HepG2 (cell line): ENCODE data around the gene GFRA4. TPM values are rescaled to one million over a fixed set of nuclear protein-coding genes. Genes with fewer than 3 reads are reported as not detected.

ENCODE experiments used
- EEA1 ChIP-seq: sonication (generic); formaldehyde crosslinking; IDR thresholded peaks from 2 replicates; pipeline ENCODE4 v1.5.1; 2020; ENCODE audit warnings: mild to moderate bottlenecking, missing genetic modification reagents, borderline replicate concordance
- IKZF5 ChIP-seq: IDR thresholded peaks from 2 replicates; pipeline ENCODE4 v1.6.1; 2018; ENCODE audit warnings: missing genetic modification reagents, mild to moderate bottlenecking, missing compliant biosample characterization
- KDM4B ChIP-seq: sonication (generic); formaldehyde crosslinking; IDR thresholded peaks from 2 replicates; pipeline ENCODE4 v1.4.0; 2020; ENCODE audit warnings: missing genetic modification reagents
- MATR3 ChIP-seq: sonication (generic); formaldehyde crosslinking; IDR thresholded peaks from 2 replicates; pipeline ENCODE4 v1.4.0; 2020; ENCODE audit warnings: missing genetic modification reagents
- PHB2 ChIP-seq: fragments of 450-650 bp; IDR thresholded peaks from 2 replicates; pipeline ENCODE4 v1.6.1; 2018; ENCODE audit not compliant: partially characterized antibody
- ZMAT3 ChIP-seq: sonication (generic); formaldehyde crosslinking; conservative IDR thresholded peaks from 2 replicates; pipeline ENCODE4 v1.7.0; 2021; ENCODE audit warnings: missing genetic modification reagents
- ZNF30 ChIP-seq: sonication (generic); formaldehyde crosslinking; IDR thresholded peaks from 2 replicates; pipeline ENCODE4 v1.5.0; 2020; ENCODE audit warnings: mild to moderate bottlenecking, missing genetic modification reagents
- ZNF33B ChIP-seq: sonication (generic); formaldehyde crosslinking; IDR thresholded peaks from 2 replicates; pipeline ENCODE4 v1.5.1; 2020; ENCODE audit warnings: mild to moderate bottlenecking, missing genetic modification reagents
- ZNF589 ChIP-seq: sonication (generic); formaldehyde crosslinking; conservative IDR thresholded peaks from 2 replicates; pipeline ENCODE4 v1.8.0; 2022; ENCODE audit warnings: mild to moderate bottlenecking, moderate library complexity, missing genetic modification reagents
- ZNF687 ChIP-seq: sonication (generic); formaldehyde crosslinking; IDR thresholded peaks from 2 replicates; pipeline ENCODE4 v1.5.1; 2020; ENCODE audit warnings: mild to moderate bottlenecking, missing genetic modification reagents, moderate library complexity
- ZNF784 ChIP-seq: sonication (generic); formaldehyde crosslinking; IDR thresholded peaks from 2 replicates; pipeline ENCODE4 v1.5.1; 2020; ENCODE audit warnings: missing genetic modification reagents, mild to moderate bottlenecking, borderline replicate concordance
- polyA plus RNA-seq, 8 experiments: library from polyadenylated mRNA; depleted of rRNA in 3 of 8; stranded (reverse) in 7 of 8; unstranded in 1 of 8; fragments of >200 nt; fragmentation: Illumina TruSeq in 4 of 8; extraction: Trizol in 4 of 8; gene quantifications; 2 replicates each; pipeline versions ENCODE4 v1.2.1 to v1.2.3, GENCODE V29; 2011 to 2016; ENCODE audit warnings: low read depth in 4 of 8, missing spikeins in 1 of 8, mixed read lengths in 1 of 8; ENCODE audit not compliant: insufficient read depth in 1 of 8
- total RNA-seq, 5 experiments: library from RNA; depleted of rRNA; stranded (reverse); fragments of >200 nt; fragmentation: Illumina TruSeq; extraction: Trizol; gene quantifications; 2 replicates each; pipeline ENCODE4 v1.2.3, GENCODE V29; 2016; ENCODE audit warnings: low read depth in 1 of 5
- TF ChIP-seq, protein P1 (sequence below): sonication (generic); formaldehyde crosslinking; IDR thresholded peaks from 2 replicates; pipeline ENCODE4 v1.9.0; 2022; ENCODE audit warnings: low read depth, missing genetic modification reagents
- TF ChIP-seq, protein P2 (sequence below): sonication (generic); formaldehyde crosslinking; IDR thresholded peaks from 2 replicates; pipeline ENCODE4 v1.5.1; 2020; ENCODE audit warnings: mild to moderate bottlenecking, missing genetic modification reagents, borderline replicate concordance
- TF ChIP-seq, protein P3 (sequence below): IDR thresholded peaks from 2 replicates; pipeline ENCODE4 v1.6.1; 2016
- TF ChIP-seq, protein P4 (sequence below): sonication (generic); formaldehyde crosslinking; IDR thresholded peaks from 2 replicates; pipeline ENCODE4 v1.4.0; 2020; ENCODE audit warnings: missing genetic modification reagents, borderline replicate concordance

The GFRA4 gene
- total and polyA plus RNA-seq, 2 of the 13 experiments (the other 11 are each of a cell fraction or from before 2014, with no cell fraction given), result not detected

- no peak for TF ChIP-seq IKZF5 (CRISPR knock-in tag)
- no peak for TF ChIP-seq MATR3
- TF ChIP-seq ZNF33B, result no peak
- TF ChIP-seq, protein P1, sequence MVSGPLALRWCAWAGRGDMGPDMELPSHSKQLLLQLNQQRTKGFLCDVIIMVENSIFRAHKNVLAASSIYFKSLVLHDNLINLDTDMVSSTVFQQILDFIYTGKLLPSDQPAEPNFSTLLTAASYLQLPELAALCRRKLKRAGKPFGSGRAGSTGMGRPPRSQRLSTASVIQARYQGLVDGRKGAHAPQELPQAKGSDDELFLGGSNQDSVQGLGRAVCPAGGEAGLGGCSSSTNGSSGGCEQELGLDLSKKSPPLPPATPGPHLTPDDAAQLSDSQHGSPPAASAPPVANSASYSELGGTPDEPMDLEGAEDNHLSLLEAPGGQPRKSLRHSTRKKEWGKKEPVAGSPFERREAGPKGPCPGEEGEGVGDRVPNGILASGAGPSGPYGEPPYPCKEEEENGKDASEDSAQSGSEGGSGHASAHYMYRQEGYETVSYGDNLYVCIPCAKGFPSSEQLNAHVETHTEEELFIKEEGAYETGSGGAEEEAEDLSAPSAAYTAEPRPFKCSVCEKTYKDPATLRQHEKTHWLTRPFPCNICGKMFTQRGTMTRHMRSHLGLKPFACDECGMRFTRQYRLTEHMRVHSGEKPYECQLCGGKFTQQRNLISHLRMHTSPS (CRISPR knock-in tag), result no peak
- no peak for TF ChIP-seq EEA1 (CRISPR knock-in tag)
- peak; percentile 39 for TF ChIP-seq ZNF687
- TF ChIP-seq, protein P2, sequence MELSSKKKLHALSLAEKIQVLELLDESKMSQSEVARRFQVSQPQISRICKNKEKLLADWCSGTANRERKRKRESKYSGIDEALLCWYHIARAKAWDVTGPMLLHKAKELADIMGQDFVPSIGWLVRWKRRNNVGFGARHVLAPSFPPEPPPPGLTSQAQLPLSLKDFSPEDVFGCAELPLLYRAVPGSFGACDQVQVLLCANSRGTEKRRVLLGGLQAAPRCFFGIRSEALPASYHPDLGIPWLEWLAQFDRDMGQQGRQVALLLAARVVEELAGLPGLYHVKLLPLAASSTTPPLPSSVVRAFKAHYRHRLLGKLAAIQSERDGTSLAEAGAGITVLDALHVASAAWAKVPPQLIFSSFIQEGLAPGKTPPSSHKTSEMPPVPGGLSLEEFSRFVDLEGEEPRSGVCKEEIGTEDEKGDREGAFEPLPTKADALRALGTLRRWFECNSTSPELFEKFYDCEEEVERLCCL (CRISPR knock-in tag), result no peak
- TF ChIP-seq, protein P3, sequence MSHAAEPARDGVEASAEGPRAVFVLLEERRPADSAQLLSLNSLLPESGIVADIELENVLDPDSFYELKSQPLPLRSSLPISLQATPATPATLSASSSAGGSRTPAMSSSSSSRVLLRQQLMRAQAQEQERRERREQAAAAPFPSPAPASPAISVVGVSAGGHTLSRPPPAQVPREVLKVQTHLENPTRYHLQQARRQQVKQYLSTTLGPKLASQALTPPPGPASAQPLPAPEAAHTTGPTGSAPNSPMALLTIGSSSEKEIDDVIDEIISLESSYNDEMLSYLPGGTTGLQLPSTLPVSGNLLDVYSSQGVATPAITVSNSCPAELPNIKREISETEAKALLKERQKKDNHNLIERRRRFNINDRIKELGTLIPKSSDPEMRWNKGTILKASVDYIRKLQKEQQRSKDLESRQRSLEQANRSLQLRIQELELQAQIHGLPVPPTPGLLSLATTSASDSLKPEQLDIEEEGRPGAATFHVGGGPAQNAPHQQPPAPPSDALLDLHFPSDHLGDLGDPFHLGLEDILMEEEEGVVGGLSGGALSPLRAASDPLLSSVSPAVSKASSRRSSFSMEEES (CRISPR knock-in tag), result no peak
- TF ChIP-seq, protein P4, sequence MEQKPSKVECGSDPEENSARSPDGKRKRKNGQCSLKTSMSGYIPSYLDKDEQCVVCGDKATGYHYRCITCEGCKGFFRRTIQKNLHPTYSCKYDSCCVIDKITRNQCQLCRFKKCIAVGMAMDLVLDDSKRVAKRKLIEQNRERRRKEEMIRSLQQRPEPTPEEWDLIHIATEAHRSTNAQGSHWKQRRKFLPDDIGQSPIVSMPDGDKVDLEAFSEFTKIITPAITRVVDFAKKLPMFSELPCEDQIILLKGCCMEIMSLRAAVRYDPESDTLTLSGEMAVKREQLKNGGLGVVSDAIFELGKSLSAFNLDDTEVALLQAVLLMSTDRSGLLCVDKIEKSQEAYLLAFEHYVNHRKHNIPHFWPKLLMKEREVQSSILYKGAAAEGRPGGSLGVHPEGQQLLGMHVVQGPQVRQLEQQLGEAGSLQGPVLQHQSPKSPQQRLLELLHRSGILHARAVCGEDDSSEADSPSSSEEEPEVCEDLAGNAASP (CRISPR knock-in tag), result peak; percentile 23; the same call in 1 of the 2 replicates
- no peak for TF ChIP-seq ZNF784
- TF ChIP-seq ZNF589 (CRISPR knock-in tag), result no peak
- no peak for TF ChIP-seq ZNF30 (CRISPR knock-in tag)
- TF ChIP-seq PHB2, result no peak
- TF ChIP-seq KDM4B (CRISPR knock-in tag), result no peak
- no peak for TF ChIP-seq ZMAT3 (CRISPR knock-in tag)
These were observed 38.1 kb upstream of the GFRA4 start (continued) for GRCh38 chr20:3701061-3701998.
